Activated T-cell treated with anti-CD3 and anti-CD28 coated beads for 48 hours (primary cell): ENCODE measurements around the gene HS3ST3A1.

Experiments used
- DNase-seq: peaks from one replicate; pipeline ENCODE4 v3.0.0-alpha.2; 2020; ENCODE audit warnings: low read depth

Gene HS3ST3A1

DNA sequence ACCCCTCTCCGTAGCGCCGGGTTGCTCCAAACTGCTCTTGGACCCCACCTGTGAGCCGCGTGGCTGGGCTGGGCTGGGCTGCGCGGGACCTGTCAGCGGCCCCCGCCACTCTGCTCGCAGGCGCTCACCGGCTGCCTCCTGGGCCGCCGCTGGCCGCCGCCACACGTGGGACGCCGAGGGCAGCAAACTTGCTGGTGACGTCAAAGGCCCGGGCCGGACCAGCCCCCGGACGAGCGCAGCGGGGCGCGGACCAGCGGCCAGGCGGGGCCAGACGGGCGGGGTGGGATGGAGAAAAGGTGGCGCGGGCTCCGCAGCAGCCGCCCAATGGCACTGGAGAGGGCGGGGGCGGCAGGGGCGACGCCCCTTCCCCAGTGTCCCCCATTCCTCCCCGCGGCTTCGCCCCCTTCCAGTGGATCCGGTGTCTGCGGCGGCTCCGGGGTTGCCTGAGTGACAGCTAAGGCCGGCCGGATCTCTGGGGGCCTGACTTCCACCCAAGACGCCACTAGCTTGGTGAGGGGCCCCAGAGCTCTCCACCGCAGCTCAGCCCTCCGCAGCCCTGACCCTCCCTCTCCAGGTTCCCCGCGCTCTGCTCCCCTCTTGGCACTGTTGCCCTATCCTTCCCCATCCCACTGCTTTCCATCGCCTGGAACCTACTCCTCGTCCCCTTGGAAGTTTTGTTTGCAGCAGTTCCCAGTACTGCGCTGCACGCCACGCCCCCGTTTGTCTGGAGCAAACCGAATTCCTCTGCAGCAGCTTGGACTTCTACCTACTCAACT lies at the start of gene HS3ST3A1:
TSS of gene HS3ST3A1 (minus strand) at position 154 of the 776 bp plus-strand sequence. CDS start 800 bp downstream, outside the sequence.
- peak; percentile 15 for DNase-seq

DNA sequence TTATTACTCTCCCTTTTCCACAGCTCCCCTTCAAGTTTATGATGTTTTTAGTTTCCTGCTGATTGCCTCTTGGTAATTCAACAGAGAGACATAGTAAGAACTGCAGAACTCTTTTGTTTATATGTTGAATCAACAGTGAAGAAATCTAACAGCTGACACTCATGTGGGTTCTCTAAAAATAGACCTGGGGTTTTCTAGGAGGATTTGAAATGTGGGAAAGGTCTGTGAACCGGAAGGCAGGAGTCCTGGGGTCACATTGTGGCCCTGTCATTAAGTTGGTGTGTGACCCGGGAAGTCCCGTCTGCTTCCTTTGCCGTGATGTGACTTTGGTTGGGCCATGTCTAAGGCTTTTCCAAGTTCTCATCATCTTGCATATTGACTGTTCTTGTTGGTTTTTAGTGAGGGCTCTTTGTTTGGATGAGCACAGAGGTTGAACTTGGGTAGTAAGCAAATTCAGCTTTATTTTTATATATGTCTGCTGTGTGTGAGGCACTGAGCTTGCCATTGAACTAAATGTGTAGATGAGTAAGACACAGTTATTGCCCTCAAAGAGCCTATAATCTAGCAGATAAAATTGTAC lies 48.5 kb upstream of the HS3ST3A1 start:
- no peak for DNase-seq

DNA sequence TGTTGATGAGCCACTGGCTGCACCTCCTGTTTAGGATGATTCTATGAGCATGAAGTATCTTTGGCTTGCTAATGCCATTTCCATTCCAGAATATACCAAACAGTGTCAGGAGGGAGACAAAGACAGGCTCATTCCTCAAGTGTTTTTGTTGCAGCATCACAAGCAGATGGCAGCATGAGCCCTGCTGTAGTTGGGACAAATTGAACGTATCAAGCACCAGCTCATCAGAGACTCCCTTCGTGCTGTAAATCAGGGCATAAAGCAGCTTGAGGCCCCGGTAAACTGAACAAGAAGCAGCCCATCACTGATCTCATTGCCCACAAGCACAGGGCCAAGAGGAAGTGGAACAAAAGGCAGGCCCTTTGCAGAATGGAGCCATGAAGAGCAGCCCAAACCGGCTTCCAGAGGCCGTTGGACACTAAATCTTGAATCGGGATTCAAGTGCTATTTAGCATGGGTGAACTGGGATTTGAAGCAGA lies 45.9 kb upstream of the HS3ST3A1 start:
- no peak for DNase-seq

DNA sequence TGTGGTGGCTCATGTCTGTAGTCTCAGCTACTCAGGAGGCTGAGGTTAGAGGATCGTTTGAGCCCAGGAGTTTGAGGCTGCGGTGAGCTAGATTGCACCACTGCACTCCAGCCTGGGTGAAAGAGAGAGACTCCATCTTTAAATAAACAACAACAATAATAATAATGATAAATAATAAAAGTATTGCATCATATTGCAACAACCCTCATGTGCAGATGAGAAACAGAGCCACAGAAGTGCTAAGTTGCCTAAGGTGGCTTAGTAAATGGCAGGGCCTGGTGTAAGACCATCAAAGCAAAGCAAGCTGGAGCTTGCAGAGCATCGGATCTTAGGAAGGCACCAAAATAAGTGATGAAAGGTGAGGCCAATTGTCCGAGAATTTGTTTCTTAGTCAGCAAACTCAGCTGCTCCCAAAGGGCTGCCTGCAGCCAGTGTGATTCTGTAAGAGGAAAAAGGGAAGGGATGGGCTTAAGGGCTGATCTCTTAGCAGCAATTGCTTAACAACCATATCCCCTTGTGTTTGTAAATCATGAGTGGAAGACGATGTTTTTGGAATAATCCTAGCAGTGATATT lies 45.3 kb upstream of the HS3ST3A1 start:
- no peak for DNase-seq

- DNase-seq, result no peak
Measured at GRCh38 chr17:13646411-13646810, 44.7 kb upstream of the HS3ST3A1 start.

GRCh38 chr17:13643180-13643579 lies 41.5 kb upstream of the HS3ST3A1 start:
- DNase-seq, result no peak

DNA sequence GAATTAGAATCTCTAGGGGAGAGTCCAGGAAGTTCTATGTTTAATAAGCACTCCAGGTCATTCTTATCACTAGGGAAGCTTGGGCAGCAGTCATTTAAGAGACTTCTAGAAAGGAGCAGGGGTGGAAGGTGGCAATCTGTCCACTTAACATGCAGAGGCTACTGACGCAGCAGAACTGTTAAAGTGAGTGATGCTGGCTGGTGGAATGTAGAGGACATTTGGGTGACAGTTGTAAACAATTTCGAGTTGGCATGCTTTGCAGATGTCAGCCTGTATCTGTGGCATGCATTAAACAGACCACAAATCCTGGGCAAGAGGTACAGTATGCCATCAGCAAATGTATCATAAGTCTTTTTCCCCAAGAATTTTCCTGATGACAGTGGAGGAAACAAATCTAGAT lies 40.5 kb upstream of the HS3ST3A1 start:
- DNase-seq, result no peak

DNA sequence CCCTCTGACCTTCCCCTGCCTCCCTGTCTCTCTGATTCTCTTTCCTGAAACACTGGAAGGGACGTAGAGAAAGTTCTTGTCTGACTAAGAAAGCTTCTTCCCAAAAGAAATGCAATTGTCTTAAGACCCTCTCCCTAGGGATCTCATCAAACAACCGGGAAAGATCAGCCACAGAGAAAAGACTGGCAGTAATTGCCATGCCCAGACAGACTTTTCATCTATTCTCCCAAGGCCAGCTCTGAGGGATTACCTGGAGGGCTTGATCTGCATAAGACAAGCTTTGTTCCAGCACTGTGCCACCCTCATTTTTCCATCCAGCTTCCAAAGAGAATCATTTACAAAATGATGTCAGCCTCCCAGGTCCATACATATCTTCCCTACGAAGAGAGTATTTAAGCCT lies 38.8 kb upstream of the HS3ST3A1 start:
- no peak for DNase-seq

- DNase-seq, result no peak
Measured at GRCh38 chr17:13638855-13639458, 37.2 kb upstream of the HS3ST3A1 start.

- DNase-seq, result no peak
Measured at GRCh38 chr17:13636951-13637350, 35.2 kb upstream of the HS3ST3A1 start.

DNA sequence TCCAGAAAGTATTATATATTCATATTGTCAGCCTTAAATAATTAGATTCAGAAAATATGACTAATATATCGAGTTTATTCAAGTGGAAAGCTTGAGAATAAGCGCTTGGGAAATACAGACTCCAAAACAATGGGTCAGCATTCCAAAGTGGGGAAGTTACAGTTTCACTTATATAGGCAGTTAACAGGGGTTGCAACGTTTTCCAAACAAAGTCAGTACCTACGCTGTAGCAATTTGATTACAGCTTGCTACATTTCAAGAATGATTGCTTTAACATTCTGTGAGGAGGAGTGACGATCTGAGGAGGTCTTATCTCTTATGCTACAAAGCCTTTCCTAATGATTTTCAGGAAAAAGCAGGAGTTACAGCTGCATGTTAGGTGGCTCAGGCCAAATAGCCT lies 34.2 kb upstream of the HS3ST3A1 start:
- no peak for DNase-seq

DNA sequence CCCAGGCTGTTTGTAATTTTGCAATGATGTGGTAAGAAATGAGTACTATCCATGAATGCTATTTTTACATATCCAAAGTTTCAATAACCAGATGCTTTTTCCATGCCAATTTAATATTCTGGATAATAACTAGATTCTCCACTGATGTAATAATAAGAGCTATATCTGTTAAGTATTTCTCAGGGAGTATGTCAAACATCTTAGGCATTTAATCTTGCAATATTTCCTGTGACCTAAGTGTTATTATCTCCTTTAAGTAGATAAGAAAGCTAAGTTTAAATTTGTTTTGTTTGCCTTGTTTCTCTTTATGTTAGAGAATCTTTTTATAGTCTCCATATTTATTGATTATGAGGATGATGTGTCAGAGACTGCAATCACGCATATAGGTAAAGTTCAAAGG lies 32.3 kb upstream of the HS3ST3A1 start:
- no peak for DNase-seq

GRCh38 chr17:13631529-13631928 lies 29.8 kb upstream of the HS3ST3A1 start:
- DNase-seq, result no peak

DNA sequence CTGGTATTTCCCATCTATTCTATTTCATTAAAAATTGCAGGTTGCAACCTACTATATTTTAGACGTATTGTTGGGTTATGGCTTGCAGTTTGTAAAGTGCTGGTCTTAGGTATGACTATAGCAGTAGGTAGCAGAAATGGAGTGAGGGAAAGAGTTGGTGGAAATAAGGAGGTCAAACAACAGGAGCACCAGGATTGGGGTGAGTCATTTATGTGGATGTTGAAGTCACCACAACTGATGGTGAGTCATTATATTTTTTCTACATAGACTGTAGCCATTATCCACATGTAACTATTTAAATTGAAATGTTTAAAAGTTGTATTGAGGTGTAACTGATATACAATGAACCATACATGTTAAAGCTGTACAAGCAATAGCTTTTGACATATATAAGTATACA lies 25.0 kb upstream of the HS3ST3A1 start:
- no peak for DNase-seq

- DNase-seq, result no peak
Measured at GRCh38 chr17:13619462-13619861, 17.7 kb upstream of the HS3ST3A1 start.

- no peak for DNase-seq
Measured at GRCh38 chr17:13616031-13616430, 14.3 kb upstream of the HS3ST3A1 start.

DNA sequence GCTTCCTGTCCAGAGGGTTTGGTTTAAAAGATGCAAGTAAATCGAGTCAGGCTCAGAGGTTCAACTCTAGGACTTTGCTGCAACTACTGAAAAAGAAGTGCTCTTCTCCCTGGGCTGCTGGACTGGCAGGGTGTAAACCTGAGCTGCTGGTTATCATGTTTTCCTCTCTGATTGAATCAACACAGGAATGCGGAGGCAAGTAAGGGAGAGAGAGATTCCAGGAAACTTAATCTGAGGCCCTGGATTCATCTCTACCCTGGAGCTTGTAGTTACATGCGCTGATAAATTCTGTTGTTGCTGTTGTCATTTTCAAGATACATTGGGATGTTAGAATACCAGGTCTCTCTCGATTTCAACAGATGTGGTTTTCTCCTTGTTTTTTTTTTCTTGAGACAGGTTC lies 8.2 kb upstream of the HS3ST3A1 start:
- no peak for DNase-seq

- peak; percentile 18 for DNase-seq
Measured at GRCh38 chr17:13601322-13601775, 380 bp downstream of the HS3ST3A1 start.

GRCh38 chr17:13600475-13601321 lies 1.0 kb downstream of the HS3ST3A1 start:
- DNase-seq, result no peak

GRCh38 chr17:13599864-13600263 lies 1.9 kb downstream of the HS3ST3A1 start:
- no peak for DNase-seq

- no peak for DNase-seq
Measured at GRCh38 chr17:13599168-13599577, 2.6 kb downstream of the HS3ST3A1 start.
